K562 (cell line): ENCODE measurements around the gene PPIF.

ENCODE experiments used
- CEBPB ChIP-seq: fragments of 450-650 bp; IDR thresholded peaks from 2 replicates; pipeline ENCODE4 v1.6.1; 2016; ENCODE audit warnings: missing genetic modification characterization, missing compliant biosample characterization
- CREM ChIP-seq: IDR thresholded peaks from 2 replicates; pipeline ENCODE4 v1.6.1; 2014; ENCODE audit warnings: antibody characterized with exemption, low read depth
- FOXP4 ChIP-seq: sonication (generic); formaldehyde crosslinking; IDR thresholded peaks from 2 replicates; pipeline ENCODE4 v1.8.0; 2022; ENCODE audit warnings: mild to moderate bottlenecking, missing genetic modification reagents, borderline replicate concordance
- GTF2B ChIP-seq: IDR thresholded peaks from 2 replicates; pipeline ENCODE4 v1.6.1; 2011; ENCODE audit not compliant: insufficient read length; ENCODE audit errors: extremely low read depth
- KLF16 ChIP-seq: IDR thresholded peaks from 2 replicates; pipeline ENCODE4 v1.6.1; 2016; ENCODE audit warnings: antibody characterized with exemption
- MEF2D ChIP-seq: conservative IDR thresholded peaks from 2 replicates; pipeline ENCODE4 v1.6.1; 2016; ENCODE audit warnings: low read depth, missing genetic modification characterization, missing compliant biosample characterization
- MTA3 ChIP-seq: fragments of 450-650 bp; formaldehyde crosslinking; IDR thresholded peaks from 2 replicates; pipeline ENCODE4 v1.6.1; 2017; ENCODE audit warnings: mild to moderate bottlenecking, borderline replicate concordance
- NR3C1 ChIP-seq: sonication (generic); formaldehyde crosslinking; IDR thresholded peaks from 2 replicates; pipeline ENCODE4 v1.8.1; 2022; ENCODE audit warnings: missing genetic modification reagents
- PHB2 ChIP-seq: fragments of 450-650 bp; IDR thresholded peaks from 2 replicates; pipeline ENCODE4 v1.6.1; 2017; ENCODE audit warnings: low read depth
- POLR2A ChIP-seq: fragments of 450-650 bp; conservative IDR thresholded peaks from 2 replicates; pipeline ENCODE4 v1.6.1; 2016
- REST ChIP-seq, 2 experiments: fragments of 450-650 bp; formaldehyde crosslinking in 1 of 2; IDR thresholded peaks; 2 replicates each; pipeline versions ENCODE4 v1.4.0 to v1.6.1; 2014 to 2020; ENCODE audit warnings: mild to moderate bottlenecking in 2 of 2, borderline replicate concordance in 1 of 2, low read depth in 1 of 2
- ZNF589 ChIP-seq: fragments of 200-800 bp; sonication (Bioruptor generic); IDR thresholded peaks from 2 replicates; pipeline ENCODE4 v1.6.1; 2016; ENCODE audit warnings: low read depth, missing genetic modification characterization, missing compliant biosample characterization

- TF ChIP-seq CEBPB (tag) (no peak), KLF16 (no peak), NR3C1 (CRISPR knock-in tag) (no peak), FOXP4 (CRISPR knock-in tag) (no peak), MTA3 (no peak), POLR2A (no peak), MEF2D (no peak), REST (IDR thresholded peaks at IDR 0.05; ENCODE audit: borderline replicate concordance) (no peak), REST (CRISPR knock-in tag; IDR thresholded peaks at IDR 0.05; ENCODE audit: low read depth) (no peak), ZNF589 (CRISPR knock-in tag) (no peak), CREM (no peak), GTF2B (no peak), PHB2 (no peak)
These were observed 42.7 kb upstream of the PPIF start for GRCh38 chr10:79304479-79305087.
